Psoas muscle (tissue), 8 donors: Measurements from ENCODE around the gene GRID1. TPM values are rescaled to one million over a fixed set of nuclear protein-coding genes. Genes with fewer than 3 reads are reported as not detected.

Experiments
- ATAC-seq, 4 donors: fragments of 200-7000 bp; cut with Tn5 transposase; one replicate each; pipeline ENCODE4 v1.9.1; 2020; ENCODE audit warnings: moderate library complexity in 3 of 4, mild to moderate bottlenecking in 2 of 4
- DNase-seq, 2 donors: peaks; one replicate each; pipeline ENCODE4 v3.0.0-alpha.2; 2020
- H3K27ac ChIP-seq: fragments of 200-600 bp; one replicate; pipeline ENCODE4 v1.8.0; 2022
- H3K27me3 ChIP-seq, 3 donors: fragments of 200-600 bp in 1 of 3; one replicate each; pipeline versions ENCODE4 v1.6.1 to v1.8.0; 2013 to 2022; ENCODE audit warnings: low read length in 2 of 3, mild to moderate bottlenecking in 2 of 3, moderate library complexity in 1 of 3; ENCODE audit not compliant: insufficient read depth in 3 of 3
- H3K36me3 ChIP-seq, 2 donors: fragments of 200-600 bp in 1 of 2; one replicate each; pipeline versions ENCODE4 v1.6.1 to v1.8.0; 2013 to 2022; ENCODE audit warnings: low read depth in 1 of 2, mild to moderate bottlenecking in 1 of 2, moderate library complexity in 1 of 2; ENCODE audit not compliant: insufficient read depth in 1 of 2
- H3K4me1 ChIP-seq: fragments of 200-600 bp; one replicate; pipeline ENCODE4 v1.8.0; 2022
- H3K4me3 ChIP-seq: fragments of 200-600 bp; one replicate; pipeline ENCODE4 v1.8.0; 2022; ENCODE audit warnings: mild to moderate bottlenecking
- H3K9me3 ChIP-seq: fragments of 200-600 bp; one replicate; pipeline ENCODE4 v1.8.0; 2022
- WGBS, 3 donors: extraction: QIAGEN DNeasy Blood & Tissue Kit; methylation state at CpG; one replicate each; pipeline versions ENCODE4 v1.1.6 to v1.1.7; 2013; 5-methylcytosine and 5-hydroxymethylcytosine counted together
- intact Hi-C, 2 donors: fragments of 100-400 bp; cut with DNase I; formaldehyde crosslinking; loops; one replicate each; pipeline versions ENCODE4 v1.11.0 to v1.14.2; 2022
- polyA plus RNA-seq, 3 donors: library from polyadenylated mRNA; stranded (reverse); fragments of 200-250 nt; gene quantifications; one replicate each; pipeline ENCODE4 v1.2.3, GENCODE V29; 2013
- total RNA-seq, 4 donors: library from RNA; stranded (reverse); fragmentation: NEBNext Ultra II Directional in 2 of 4; extraction: Animal tissue kit (Norgen Biotek cat#: 25700) in 2 of 4; gene quantifications; one replicate each; pipeline versions ENCODE4 v1.2.1 to v1.2.4, GENCODE V29; 2021 to 2023
- TF ChIP-seq, protein P1 (sequence below): fragments of 200-600 bp; IDR thresholded peaks from one replicate; pipeline ENCODE4 v1.8.0; 2022; ENCODE audit warnings: antibody characterized with exemption
- donor health status: healthy with polysubstance abuse.
- donor health status: DM: no; HTN: no; CAD: no; lungs with moderate emphysema.
- donor health status: Bipolar disorder and iron deficiency.
- donor health status: healthy.
- donor health status: DM: yes; HTN: yes; CAD: no.
- donor health status: DM: no; HTN: no; CAD: no.
- donor health status: DM: no; HTN: no; CAD: no.
- donor health status: DM: yes; HTN: yes; CAD: no.

Gene GRID1
- total and polyA plus RNA-seq, 7 donors, result 0.17 to 0.56 (median 0.24) TPM

DNA sequence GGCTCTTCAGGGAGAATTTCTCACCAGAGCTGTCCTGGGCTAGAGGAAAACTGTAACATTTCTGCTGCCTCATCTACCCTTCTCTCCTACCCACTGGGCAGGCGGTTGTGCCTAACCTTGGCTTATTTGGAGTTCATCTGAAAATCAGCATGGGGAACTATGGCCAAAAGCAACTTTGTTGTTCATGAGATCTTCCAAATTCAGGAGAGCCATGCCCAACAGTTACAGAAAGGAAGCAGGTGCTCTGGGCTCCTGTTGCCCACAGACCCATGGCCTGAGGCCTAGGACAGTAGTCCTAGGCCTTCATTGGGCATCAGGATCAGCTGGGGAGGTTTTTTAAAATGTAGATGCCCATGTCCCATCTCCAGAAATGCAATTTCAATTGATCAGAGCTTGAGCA lies 85.2 kb downstream of the GRID1 start:
- intact Hi-C loops, result no loop called here
- WGBS, 3 donors, result 83 to 100% (median 90%) methylated on average over 1 of the region's 1 CpG
- Histone ChIP-seq H3K9me3 (peaks cover 17% of the 10 kb centered on the region), H3K4me1 (no peaks in the 10 kb centered on the region), H3K27me3 (no peaks in the 10 kb centered on the region), H3K4me3 (no peak overlapping the region), H3K36me3 (no peaks in the 10 kb centered on the region), H3K27ac (no peak overlapping the region)
- ATAC-seq (no peak), DNase-seq (no peak)
- TF ChIP-seq, protein P1, sequence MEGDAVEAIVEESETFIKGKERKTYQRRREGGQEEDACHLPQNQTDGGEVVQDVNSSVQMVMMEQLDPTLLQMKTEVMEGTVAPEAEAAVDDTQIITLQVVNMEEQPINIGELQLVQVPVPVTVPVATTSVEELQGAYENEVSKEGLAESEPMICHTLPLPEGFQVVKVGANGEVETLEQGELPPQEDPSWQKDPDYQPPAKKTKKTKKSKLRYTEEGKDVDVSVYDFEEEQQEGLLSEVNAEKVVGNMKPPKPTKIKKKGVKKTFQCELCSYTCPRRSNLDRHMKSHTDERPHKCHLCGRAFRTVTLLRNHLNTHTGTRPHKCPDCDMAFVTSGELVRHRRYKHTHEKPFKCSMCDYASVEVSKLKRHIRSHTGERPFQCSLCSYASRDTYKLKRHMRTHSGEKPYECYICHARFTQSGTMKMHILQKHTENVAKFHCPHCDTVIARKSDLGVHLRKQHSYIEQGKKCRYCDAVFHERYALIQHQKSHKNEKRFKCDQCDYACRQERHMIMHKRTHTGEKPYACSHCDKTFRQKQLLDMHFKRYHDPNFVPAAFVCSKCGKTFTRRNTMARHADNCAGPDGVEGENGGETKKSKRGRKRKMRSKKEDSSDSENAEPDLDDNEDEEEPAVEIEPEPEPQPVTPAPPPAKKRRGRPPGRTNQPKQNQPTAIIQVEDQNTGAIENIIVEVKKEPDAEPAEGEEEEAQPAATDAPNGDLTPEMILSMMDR, result no peak

DNA sequence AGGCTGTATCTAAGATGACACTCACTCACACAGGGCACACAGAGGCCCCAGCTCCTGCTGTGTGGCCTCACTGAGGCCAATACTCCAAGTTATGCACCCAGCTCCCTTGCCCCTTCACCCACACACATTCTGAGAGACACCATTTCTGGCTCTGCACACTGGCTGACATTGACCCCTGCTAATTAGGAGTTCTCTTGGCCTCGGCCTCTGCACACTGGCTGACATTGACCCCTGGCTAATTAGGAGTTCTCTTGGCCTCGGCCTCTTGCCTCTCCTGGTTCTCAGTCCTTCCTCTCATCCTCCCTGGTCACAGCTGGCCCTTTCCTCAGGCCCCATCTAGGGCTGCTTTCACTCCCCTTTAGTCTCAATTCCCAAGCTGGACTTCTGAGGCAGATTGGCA lies 97.3 kb downstream of the GRID1 start:
- 39 to 63% (median 47%) methylated on average over 2 of the region's 2 CpGs for WGBS, 3 donors
- no peak for DNase-seq
- ATAC-seq, result no peak
- Histone ChIP-seq H3K4me1 (no peaks in the 10 kb centered on the region), H3K27ac (no peak overlapping the region), H3K9me3 (peaks cover 6% of the 10 kb centered on the region), H3K4me3 (no peak overlapping the region), H3K27me3 (peaks cover 3 to 9% (median 4%) of the 10 kb centered on the region in 3 donors), H3K36me3 (no peaks in the 10 kb centered on the region)
- intact Hi-C loops, result no loop called here
- TF ChIP-seq, protein P1, result no peak

DNA sequence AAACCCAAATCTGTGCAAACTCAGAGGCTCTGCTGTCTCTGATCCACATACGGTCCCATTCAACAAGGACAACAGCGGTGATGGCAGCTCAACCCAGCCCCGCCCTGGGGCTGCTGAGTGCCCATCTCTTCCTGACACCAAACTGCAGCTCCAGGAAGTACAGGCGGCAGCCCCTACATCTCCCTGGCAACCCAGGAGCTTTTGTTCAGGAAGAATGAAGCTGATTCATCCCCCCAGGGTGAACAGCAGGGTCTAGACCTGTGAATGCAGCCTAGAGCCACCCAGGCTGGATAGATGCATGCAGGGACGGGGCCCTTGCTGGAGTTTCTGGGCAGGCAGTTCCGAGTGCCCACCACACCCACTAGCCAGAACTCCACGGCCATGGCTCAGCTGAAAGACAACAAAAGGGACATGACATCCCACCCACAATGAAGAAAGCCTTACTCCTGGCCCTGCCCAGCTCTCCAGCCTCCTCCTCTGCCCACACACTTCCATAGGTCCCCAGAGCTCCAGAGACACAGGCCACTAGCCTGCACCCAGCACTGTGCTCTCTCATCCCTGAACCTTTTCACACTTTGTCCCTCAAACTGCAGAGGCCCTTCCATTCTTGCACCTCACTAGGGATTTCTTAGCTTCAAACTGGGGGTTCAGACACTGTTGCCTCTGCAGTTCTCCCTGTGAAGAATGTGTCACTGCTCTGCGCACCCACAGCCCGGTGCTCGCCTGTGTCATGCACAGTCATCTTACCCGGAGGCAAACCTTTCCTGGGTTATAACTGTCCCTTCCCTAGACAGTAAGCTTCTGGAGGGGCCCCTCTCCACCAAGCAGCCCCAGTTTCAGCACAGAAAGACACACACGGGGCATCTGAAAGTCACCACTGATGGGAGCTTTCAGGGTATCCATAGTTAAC lies 99.1 kb downstream of the GRID1 start:
- H3K4me1 ChIP-seq, result peaks cover 5% of the 10 kb centered on the region
- no peak for ATAC-seq

DNA sequence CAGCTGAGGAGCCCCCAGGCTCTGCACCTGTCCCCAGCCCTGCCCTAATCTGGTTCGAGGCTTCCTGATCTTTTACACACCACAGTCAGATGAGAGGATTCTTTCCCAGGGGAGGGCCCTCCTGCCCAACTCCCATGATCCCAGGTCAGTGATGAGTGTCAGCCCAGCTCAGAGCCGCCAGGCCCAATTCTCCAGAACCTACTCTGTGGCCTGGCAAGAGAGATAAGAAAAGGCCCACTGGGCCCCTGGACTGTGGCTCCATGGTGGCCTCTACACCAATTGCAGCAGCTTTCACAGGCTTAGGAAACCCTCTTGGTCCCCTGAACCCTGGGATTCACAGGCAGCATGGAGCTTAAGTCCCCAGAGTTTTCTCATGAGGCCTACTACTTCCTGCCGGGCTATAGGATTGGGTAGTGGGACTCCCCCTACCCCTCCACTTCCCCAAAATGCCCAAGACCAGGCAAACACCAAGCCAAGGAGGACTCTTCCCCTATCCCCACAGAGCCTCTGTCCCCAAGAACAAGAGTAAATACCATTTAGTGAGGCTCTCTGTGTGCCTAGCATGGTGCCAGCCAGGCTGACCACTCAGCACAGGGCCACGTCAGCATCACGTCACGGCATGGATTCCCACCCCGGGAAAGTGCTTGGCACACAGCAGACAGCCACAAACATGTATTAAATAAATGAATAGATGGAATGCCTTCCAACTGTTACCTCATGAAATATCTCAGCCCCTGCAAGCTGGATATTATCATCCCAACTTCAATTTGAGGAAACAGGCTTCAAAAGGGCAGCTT lies 100.0 kb downstream of the GRID1 start:
- no peak overlapping the region for H3K27ac ChIP-seq
- no peaks in the 10 kb centered on the region for H3K36me3 ChIP-seq
- no peak for DNase-seq
- TF ChIP-seq, protein P1, result no peak
- 77 to 82% (median 77%) methylated on average over 7 of the region's 7 CpGs for WGBS, 3 donors
- peaks cover 0 to 29% (median 6%) of the 10 kb centered on the region in 3 donors for H3K27me3 ChIP-seq
- peaks cover 5% of the 10 kb centered on the region for H3K4me1 ChIP-seq
- no peak overlapping the region for H3K4me3 ChIP-seq
- intact Hi-C loops, result no loop called here
- peaks cover 1% of the 10 kb centered on the region for H3K9me3 ChIP-seq
- no peak for ATAC-seq

More for the DNA sequence above, 99.1 kb downstream of the GRID1 start:
- peaks cover 3 to 25% (median 6%) of the 10 kb centered on the region in 3 donors for H3K27me3 ChIP-seq
- H3K27ac ChIP-seq, result no peak overlapping the region
- H3K36me3 ChIP-seq, result no peaks in the 10 kb centered on the region
- no peak for DNase-seq
- intact Hi-C loops, result no loop called here
- peaks cover 6% of the 10 kb centered on the region for H3K9me3 ChIP-seq
- WGBS, 3 donors, result 83 to 86% (median 85%) methylated on average over 12 of the region's 12 CpGs
- no peak overlapping the region for H3K4me3 ChIP-seq
- TF ChIP-seq, protein P1, result no peak
